Kidney (tissue), 14 donors: ENCODE data around the gene LRRC30. TPM values are rescaled to one million over a fixed set of nuclear protein-coding genes. Genes with fewer than 3 reads are reported as not detected.
A peak's percentile ranks its signal among the peaks of the same experiment; 100 is the strongest.

Source experiments
- DNase-seq, 5 donors: peaks; one replicate each; pipeline ENCODE4 v3.0.0-alpha.2; 2013 to 2020
- FAIRE-seq: peaks from 2 replicates; lab custom pipeline; 2012; peaks lifted over from hg19 to GRCh38; lab: Jason Lieb, UNC
- H3K27ac ChIP-seq, 2 donors: one replicate each; pipeline ENCODE4 v1.7.0; 2013; ENCODE audit warnings: low read depth in 2 of 2, low read length in 2 of 2, inconsistent platforms in 1 of 2
- H3K27me3 ChIP-seq: one replicate; pipeline ENCODE4 v1.7.1; 2013; ENCODE audit warnings: low read length, inconsistent platforms; ENCODE audit not compliant: control insufficient read depth, insufficient read depth
- H3K36me3 ChIP-seq, 3 donors: one replicate each; pipeline versions ENCODE4 v1.7.0 to v1.7.1; 2013; ENCODE audit warnings: low read length in 3 of 3, control low read depth in 1 of 3, inconsistent platforms in 1 of 3; ENCODE audit not compliant: insufficient read depth in 3 of 3, control insufficient read depth in 2 of 3
- H3K4me1 ChIP-seq, 3 donors: one replicate each; pipeline versions ENCODE4 v1.7.0 to v1.7.1; 2013; ENCODE audit warnings: low read length in 3 of 3, inconsistent platforms in 1 of 3, low read depth in 1 of 3; ENCODE audit not compliant: control insufficient read depth in 2 of 3, insufficient read depth in 2 of 3
- H3K4me3 ChIP-seq, 3 donors: one replicate each; pipeline versions ENCODE4 v1.7.0 to v1.8.1; 2013; ENCODE audit warnings: low read length in 3 of 3, control low read depth in 1 of 3, inconsistent platforms in 1 of 3
- H3K9ac ChIP-seq, 3 donors: one replicate each; pipeline versions ENCODE4 v1.7.0 to v1.7.1; 2013; ENCODE audit warnings: low read length in 3 of 3, control low read depth in 1 of 3, inconsistent platforms in 1 of 3
- H3K9me3 ChIP-seq, 3 donors: one replicate each; pipeline versions ENCODE4 v1.7.0 to v1.7.1; 2013; ENCODE audit warnings: low read length in 3 of 3, control low read depth in 1 of 3, inconsistent platforms in 1 of 3; ENCODE audit not compliant: control insufficient read depth in 2 of 3, insufficient read depth in 1 of 3
- intact Hi-C: fragments of 100-400 bp; cut with DNase I; formaldehyde crosslinking; loops from one replicate; pipeline ENCODE4 v1.11.1; 2022
- polyA plus RNA-seq: library from polyadenylated mRNA; stranded (reverse); fragments of 350-450 nt; fragmentation: Illumina TruSeq; extraction: RNeasy Lipid Tissue Mini Kit (QIAGEN cat#74804); gene quantifications from one replicate; pipeline ENCODE4 v1.2.3, GENCODE V29; 2014; ENCODE audit warnings: low read depth, low replicate concordance; ENCODE audit not compliant: insufficient read depth
- total RNA-seq: library from RNA; stranded (reverse); fragmentation: NEBNext Ultra II Directional; extraction: Animal tissue kit (Norgen Biotek cat#: 25700); gene quantifications from one replicate; pipeline ENCODE4 v1.2.1, GENCODE V29; 2021
- TF ChIP-seq, protein P1 (sequence below): IDR thresholded peaks from 3 replicates; pipeline ENCODE4 v1.5.1; 2012; ENCODE audit warnings: mild to moderate bottlenecking, moderate library complexity, borderline replicate concordance; ENCODE audit not compliant: insufficient read depth; ENCODE audit errors: extremely low read depth
- donor health status: control.
- donor health status: control.
- donor health status: control.
- donor health status: control.
- donor health status: control.
- donor health status: DM: yes; HTN: yes; CAD: no.
- donor health status: Normal renal cell carcinoma (clear cell type).

The LRRC30 gene
- total and polyA plus RNA-seq, 2 donors from 2014 or later: not detected

DNA sequence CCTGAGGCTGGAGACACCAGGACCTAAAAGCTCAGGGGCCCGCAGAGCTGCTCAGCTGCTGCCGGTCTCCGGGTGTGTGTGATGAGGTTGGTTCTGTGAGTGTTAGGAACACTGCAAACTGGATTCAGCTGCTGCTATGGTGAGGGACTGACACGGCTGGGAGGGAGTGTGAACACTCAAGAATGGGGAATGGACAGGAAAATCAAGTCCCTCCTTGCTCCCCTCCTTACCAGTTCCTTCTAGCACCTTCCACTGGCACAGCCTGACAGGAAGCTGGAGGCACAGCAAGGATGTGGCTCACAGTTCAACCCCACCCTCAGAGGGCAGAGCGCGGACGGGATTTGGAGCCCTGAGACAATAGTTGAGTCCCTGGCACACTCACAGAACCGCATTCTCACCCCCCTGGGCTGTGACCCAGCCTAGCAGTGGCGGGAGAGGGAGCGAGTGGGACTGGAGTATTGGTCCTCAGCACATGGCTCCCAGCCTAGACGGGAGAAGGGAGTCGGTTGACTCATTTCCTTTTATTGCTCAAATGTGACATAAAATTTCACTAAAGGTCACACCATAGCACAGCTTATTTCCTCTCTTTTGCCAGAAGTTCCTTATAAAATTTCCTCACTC, 42.5 kb downstream of the LRRC30 start:
- H3K4me3 ChIP-seq: peak overlapping the region in 1 of 3 donors; percentile 56
- H3K27ac ChIP-seq: peak overlapping the region in 1 of 2 donors; percentile 68
- intact Hi-C loops: no loop called here
- no peak for FAIRE-seq
- H3K4me1 ChIP-seq: peaks cover 2 to 6% (median 3%) of the 10 kb centered on the region in 3 donors
- TF ChIP-seq, protein P1, sequence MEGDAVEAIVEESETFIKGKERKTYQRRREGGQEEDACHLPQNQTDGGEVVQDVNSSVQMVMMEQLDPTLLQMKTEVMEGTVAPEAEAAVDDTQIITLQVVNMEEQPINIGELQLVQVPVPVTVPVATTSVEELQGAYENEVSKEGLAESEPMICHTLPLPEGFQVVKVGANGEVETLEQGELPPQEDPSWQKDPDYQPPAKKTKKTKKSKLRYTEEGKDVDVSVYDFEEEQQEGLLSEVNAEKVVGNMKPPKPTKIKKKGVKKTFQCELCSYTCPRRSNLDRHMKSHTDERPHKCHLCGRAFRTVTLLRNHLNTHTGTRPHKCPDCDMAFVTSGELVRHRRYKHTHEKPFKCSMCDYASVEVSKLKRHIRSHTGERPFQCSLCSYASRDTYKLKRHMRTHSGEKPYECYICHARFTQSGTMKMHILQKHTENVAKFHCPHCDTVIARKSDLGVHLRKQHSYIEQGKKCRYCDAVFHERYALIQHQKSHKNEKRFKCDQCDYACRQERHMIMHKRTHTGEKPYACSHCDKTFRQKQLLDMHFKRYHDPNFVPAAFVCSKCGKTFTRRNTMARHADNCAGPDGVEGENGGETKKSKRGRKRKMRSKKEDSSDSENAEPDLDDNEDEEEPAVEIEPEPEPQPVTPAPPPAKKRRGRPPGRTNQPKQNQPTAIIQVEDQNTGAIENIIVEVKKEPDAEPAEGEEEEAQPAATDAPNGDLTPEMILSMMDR: no peak
- H3K27me3 ChIP-seq: no peaks in the 10 kb centered on the region
- no peaks in the 10 kb centered on the region for H3K36me3 ChIP-seq
- DNase-seq: peak in 4 of 5 donors; percentile 24 to 91 (median 49)
- no peaks in the 10 kb centered on the region for H3K9me3 ChIP-seq
- no peak overlapping the region for H3K9ac ChIP-seq

DNA sequence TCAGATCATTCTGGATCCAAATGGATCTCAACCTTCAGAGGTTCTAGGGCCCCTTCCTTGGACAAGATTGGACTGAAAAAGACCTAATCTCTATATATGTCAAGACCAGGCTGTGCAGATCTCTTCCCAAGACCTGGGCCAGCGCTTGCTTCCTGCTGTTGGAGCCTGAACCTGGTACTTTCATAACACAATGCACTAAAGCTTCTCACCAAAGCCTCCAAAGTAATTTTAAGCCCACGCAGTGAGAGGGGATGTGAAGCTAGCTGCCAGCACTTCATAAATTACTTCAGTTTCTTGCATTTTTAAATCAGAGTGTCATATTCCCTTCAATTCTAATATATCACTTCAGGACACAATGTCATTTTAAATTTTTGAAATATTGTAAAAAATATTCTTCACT, 50.7 kb downstream of the LRRC30 start:
- Histone ChIP-seq H3K36me3 (no peaks in the 10 kb centered on the region), H3K4me1 (no peaks in the 10 kb centered on the region), H3K27ac (no peak overlapping the region), H3K4me3 (no peak overlapping the region), H3K9me3 (no peaks in the 10 kb centered on the region), H3K9ac (no peak overlapping the region), H3K27me3 (no peaks in the 10 kb centered on the region)
- no peak for DNase-seq
- intact Hi-C loops: no loop called here
- TF ChIP-seq, protein P1: no peak
- FAIRE-seq: no peak

Other genes starting within 250 kb of the LRRC30 start
- gene LAMA1, start 113.3 kb upstream of the LRRC30 start, total RNA-seq: 14.1 TPM
- gene LAMA1, start 113.3 kb upstream of the LRRC30 start, polyA plus RNA-seq: 10.7 TPM